ENCODE results near the gene USP17L27. TPM values are rescaled to one million over a fixed set of nuclear protein-coding genes. Genes with fewer than 3 reads are reported as not detected.
"Not testable (repeated sequence)": the region's sequence is repeated elsewhere in the genome, so short reads cannot be mapped to it uniquely, and the experiment has no call there.

Gene USP17L27
- total RNA-seq = not detected
- long read RNA-seq = 0 reads

- H3K4me1 ChIP-seq; H3K27me3 ChIP-seq (ENCODE audit: low read depth); DNase-seq; H3K9me3 ChIP-seq (replicated peaks); H3K36me3 ChIP-seq; H3K27ac ChIP-seq (replicated peaks); intact Hi-C loops (cut with micrococcal nuclease); H3K4me3 ChIP-seq: not testable (repeated sequence)
Observed at GRCh38 chr4:9343848-9344247, at the start of gene USP17L27. Gene USP17L27, plus strand, starts transcription at chr4:9344148. Its CDS starts 0 bp downstream, at chr4:9344148.

GRCh38 chr4:9324191-9324590 lies 19.8 kb upstream of the USP17L27 start:
- H3K27me3 ChIP-seq (ENCODE audit: low read depth); H3K36me3 ChIP-seq; H3K9me3 ChIP-seq (replicated peaks); H3K4me1 ChIP-seq; DNase-seq; intact Hi-C loops (cut with micrococcal nuclease); H3K27ac ChIP-seq (replicated peaks); H3K4me3 ChIP-seq: not testable (repeated sequence)

GRCh38 chr4:9324865-9325264 lies 19.1 kb upstream of the USP17L27 start, which contains the start of gene USP17L24:
Gene USP17L24, plus strand, starts transcription at chr4:9325165. Its CDS starts 0 bp downstream, at chr4:9325165.
- H3K4me3 ChIP-seq; H3K27me3 ChIP-seq (ENCODE audit: low read depth); H3K27ac ChIP-seq (replicated peaks); intact Hi-C loops (cut with micrococcal nuclease); H3K9me3 ChIP-seq (replicated peaks); H3K4me1 ChIP-seq; H3K36me3 ChIP-seq; DNase-seq: not testable (repeated sequence)

- H3K27ac ChIP-seq (replicated peaks); H3K36me3 ChIP-seq; DNase-seq; H3K4me3 ChIP-seq; H3K9me3 ChIP-seq (replicated peaks); intact Hi-C loops (cut with micrococcal nuclease); H3K4me1 ChIP-seq; H3K27me3 ChIP-seq (ENCODE audit: low read depth): not testable (repeated sequence)
Observed at GRCh38 chr4:9329611-9330010, 14.3 kb upstream of the USP17L27 start, which contains the start of gene USP17L25. Gene USP17L25, plus strand, starts transcription at chr4:9329911. Its CDS starts 0 bp downstream, at chr4:9329911.

- H3K27me3 ChIP-seq (ENCODE audit: low read depth); H3K9me3 ChIP-seq (replicated peaks); H3K4me1 ChIP-seq; DNase-seq; H3K27ac ChIP-seq (replicated peaks); intact Hi-C loops (cut with micrococcal nuclease); H3K4me3 ChIP-seq; H3K36me3 ChIP-seq: not testable (repeated sequence)
Observed at GRCh38 chr4:9334358-9334757, 9.6 kb upstream of the USP17L27 start, which contains the start of gene USP17L26. Gene USP17L26, plus strand, starts transcription at chr4:9334658. Its CDS starts 0 bp downstream, at chr4:9334658.

- H3K4me3 ChIP-seq; DNase-seq; H3K27ac ChIP-seq (replicated peaks); H3K27me3 ChIP-seq (ENCODE audit: low read depth); H3K9me3 ChIP-seq (replicated peaks); H3K36me3 ChIP-seq; intact Hi-C loops (cut with micrococcal nuclease); H3K4me1 ChIP-seq: not testable (repeated sequence)
Observed at GRCh38 chr4:9339103-9339502, 4.8 kb upstream of the USP17L27 start, which contains the start of gene USP17L5. Gene USP17L5, plus strand, starts transcription at chr4:9339403. Its CDS starts 0 bp downstream, at chr4:9339403.

- DNase-seq; H3K9me3 ChIP-seq (replicated peaks); H3K36me3 ChIP-seq; H3K4me1 ChIP-seq; H3K4me3 ChIP-seq; H3K27ac ChIP-seq (replicated peaks); intact Hi-C loops (cut with micrococcal nuclease); H3K27me3 ChIP-seq (ENCODE audit: low read depth): not testable (repeated sequence)
Observed at GRCh38 chr4:9348593-9348992, 4.6 kb downstream of the USP17L27 start, which contains the start of gene USP17L28. Gene USP17L28, plus strand, starts transcription at chr4:9348893. Its CDS starts 0 bp downstream, at chr4:9348893.

GRCh38 chr4:9350866-9351265 lies 6.9 kb downstream of the USP17L27 start:
- H3K4me1 ChIP-seq; H3K27me3 ChIP-seq (ENCODE audit: low read depth); H3K9me3 ChIP-seq (replicated peaks); H3K4me3 ChIP-seq; H3K36me3 ChIP-seq; H3K27ac ChIP-seq (replicated peaks); intact Hi-C loops (cut with micrococcal nuclease); DNase-seq: not testable (repeated sequence)

GRCh38 chr4:9353338-9353737 lies 9.4 kb downstream of the USP17L27 start, which contains the start of gene USP17L29:
Gene USP17L29, plus strand, starts transcription at chr4:9353638. Its CDS starts 0 bp downstream, at chr4:9353638.
- intact Hi-C loops (cut with micrococcal nuclease); H3K27ac ChIP-seq (replicated peaks); H3K27me3 ChIP-seq (ENCODE audit: low read depth): not testable (repeated sequence)

GRCh38 chr4:9362829-9363228 lies 18.9 kb downstream of the USP17L27 start, which contains the start of gene USP17L30:
Gene USP17L30, plus strand, starts transcription at chr4:9363129. Its CDS starts 0 bp downstream, at chr4:9363129.
- DNase-seq; H3K4me1 ChIP-seq; H3K36me3 ChIP-seq; H3K27ac ChIP-seq (replicated peaks); intact Hi-C loops (cut with micrococcal nuclease); H3K27me3 ChIP-seq (ENCODE audit: low read depth); H3K9me3 ChIP-seq (replicated peaks); H3K4me3 ChIP-seq: not testable (repeated sequence)

More at GRCh38 chr4:9353338-9353737, 9.4 kb downstream of the USP17L27 start, which contains the start of gene USP17L29:
- not testable (repeated sequence) for H3K9me3 ChIP-seq (replicated peaks); H3K4me3 ChIP-seq; H3K36me3 ChIP-seq; H3K4me1 ChIP-seq; DNase-seq

GRCh38 chr4:9379881-9380280 lies 35.9 kb downstream of the USP17L27 start:
- H3K4me3 ChIP-seq; H3K36me3 ChIP-seq; H3K27ac ChIP-seq (replicated peaks); H3K27me3 ChIP-seq (ENCODE audit: low read depth); H3K4me1 ChIP-seq; intact Hi-C loops (cut with micrococcal nuclease); H3K9me3 ChIP-seq (replicated peaks); DNase-seq: not testable (repeated sequence)

Data from left ventricle myocardium inferior (tissue), 1 donor.